HG03565 (cell line): Measurements from ENCODE around the gene MOK.

Experiments
- ATAC-seq: cut with Tn5 transposase; IDR thresholded peaks from one replicate; pipeline ENCODE4 v1.9.1; 2021; ENCODE audit warnings: mild to moderate bottlenecking, moderate library complexity; ENCODE audit not compliant: unreplicated experiment

The MOK gene

GRCh38 chr14:102208741-102209140, 96.2 kb downstream of the MOK start:
- ATAC-seq = no peak

GRCh38 chr14:102207831-102208365, 97.1 kb downstream of the MOK start:
- ATAC-seq = no peak

- no peak for ATAC-seq
Observed at GRCh38 chr14:102206918-102207317, 98.0 kb downstream of the MOK start.

GRCh38 chr14:102205560-102205959, 99.4 kb downstream of the MOK start:
- no peak for ATAC-seq

GRCh38 chr14:102203382-102203781, 101.6 kb downstream of the MOK start:
- ATAC-seq = no peak

- no peak for ATAC-seq
Observed at GRCh38 chr14:102202944-102203343, 102.0 kb downstream of the MOK start.

- ATAC-seq = no peak
Observed at GRCh38 chr14:102201776-102202175, 103.2 kb downstream of the MOK start.

- no peak for ATAC-seq
Observed at GRCh38 chr14:102201353-102201738, 103.6 kb downstream of the MOK start.

GRCh38 chr14:102200690-102201352, 104.1 kb downstream of the MOK start:
- ATAC-seq = no peak

- ATAC-seq = no peak
Observed at GRCh38 chr14:102197317-102197853, 107.6 kb downstream of the MOK start.

GRCh38 chr14:102196902-102197230, 108.1 kb downstream of the MOK start:
- ATAC-seq = no peak

GRCh38 chr14:102196039-102196901, 108.7 kb downstream of the MOK start:
- no peak for ATAC-seq

- ATAC-seq = no peak
Observed at GRCh38 chr14:102195446-102195845, 109.5 kb downstream of the MOK start.

- ATAC-seq = no peak
Observed at GRCh38 chr14:102194856-102195255, 110.1 kb downstream of the MOK start.

GRCh38 chr14:102192840-102193502, 112.0 kb downstream of the MOK start:
- ATAC-seq = no peak

GRCh38 chr14:102189874-102190273, 115.1 kb downstream of the MOK start:
- no peak for ATAC-seq

GRCh38 chr14:102188187-102188586, 116.8 kb downstream of the MOK start:
- no peak for ATAC-seq

- ATAC-seq = no peak
Observed at GRCh38 chr14:102187568-102188001, 117.4 kb downstream of the MOK start.

- no peak for ATAC-seq
Observed at GRCh38 chr14:102187044-102187443, 117.9 kb downstream of the MOK start.

- no peak for ATAC-seq
Observed at GRCh38 chr14:102185360-102185759, 119.6 kb downstream of the MOK start.

- ATAC-seq = no peak
Observed at GRCh38 chr14:102184316-102185035, 120.5 kb downstream of the MOK start.
